GM19239 (cell line): ENCODE measurements around the gene PWWP3B.
"Not testable (repeated sequence)": the region's sequence is repeated elsewhere in the genome, so short reads cannot be mapped to it uniquely, and the experiment has no call there.

ENCODE experiments used
- DNase-seq: peaks from one replicate; pipeline ENCODE4 v3.0.0; 2011; ENCODE audit warnings: low spot score; ENCODE audit not compliant: insufficient read length
- FAIRE-seq: peaks from 2 replicates; lab custom pipeline; 2011; peaks lifted over from hg19 to GRCh38; lab: Jason Lieb, UNC

PWWP3B gene

GRCh38 chrX:106168107-106168506, at the start of gene PWWP3B:
TSS of gene PWWP3B (plus strand) at chrX:106168305. CDS start at chrX:106205433, 37,128 bp downstream.
- FAIRE-seq: no peak
- DNase-seq: no peak

DNA sequence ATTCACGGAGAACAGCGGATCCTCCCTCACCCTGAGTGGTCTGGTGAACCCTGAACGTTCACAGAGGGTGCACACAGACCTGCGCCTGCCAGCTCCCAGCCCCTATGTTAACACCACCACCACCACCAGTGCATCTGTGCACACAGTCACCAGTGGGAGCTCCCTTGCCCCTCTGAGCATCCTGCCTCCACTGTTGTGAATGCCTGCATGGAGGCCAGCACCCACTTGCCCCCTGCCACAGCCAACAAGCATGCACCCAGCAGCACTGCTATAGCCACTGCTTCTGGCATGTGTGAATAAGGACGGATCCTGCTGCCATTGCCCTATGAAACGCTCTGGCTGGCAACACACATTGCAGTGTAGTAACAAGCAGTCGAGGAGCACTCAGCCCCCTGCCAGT, 29.1 kb upstream of the PWWP3B start:
- DNase-seq (no peak), FAIRE-seq (no peak)

- FAIRE-seq: no peak
- no peak for DNase-seq
These were observed 23.1 kb upstream of the PWWP3B start for GRCh38 chrX:106144755-106145639.

GRCh38 chrX:106150701-106151100, 17.4 kb upstream of the PWWP3B start:
- no peak for DNase-seq
- FAIRE-seq: no peak

DNA sequence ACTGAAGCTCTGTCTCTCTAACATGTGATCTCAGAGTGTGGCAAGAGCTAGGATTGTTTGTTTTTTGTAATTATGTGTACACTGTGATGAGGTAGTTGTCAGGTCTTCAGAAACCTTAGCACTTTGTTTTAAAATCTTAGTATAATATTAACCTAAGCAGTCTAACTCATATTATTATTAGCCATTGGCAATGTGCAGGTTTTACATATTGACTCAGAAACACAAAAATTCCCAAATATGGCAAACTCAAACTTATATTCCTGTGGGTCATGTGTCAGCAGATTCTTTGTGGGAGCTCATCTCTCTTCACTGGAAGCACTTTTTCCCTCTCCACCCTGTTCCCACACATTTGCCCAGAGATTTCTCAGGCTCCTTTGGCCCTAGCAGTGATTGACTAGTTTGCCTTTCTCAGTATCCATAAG, 8.2 kb upstream of the PWWP3B start:
- DNase-seq (no peak), FAIRE-seq (no peak)

DNA sequence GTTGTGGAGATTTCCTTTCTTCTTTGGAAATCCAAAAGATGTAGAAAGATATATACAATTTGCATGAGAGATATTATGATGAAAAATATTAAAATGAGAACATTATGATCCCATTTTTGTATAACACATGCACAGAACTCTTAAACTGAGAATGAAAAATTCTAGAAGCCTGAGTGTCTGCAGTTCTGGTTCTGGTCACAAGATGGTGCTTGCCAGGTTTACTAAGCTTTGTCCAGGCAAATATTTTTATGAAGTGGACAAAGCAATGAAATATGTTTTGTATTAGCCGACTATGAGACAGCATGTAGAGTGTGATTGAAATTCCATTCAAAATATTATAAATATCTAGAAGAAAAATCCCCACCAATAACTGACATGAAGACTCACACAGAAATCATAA, 2.2 kb downstream of the PWWP3B start:
- DNase-seq (no peak), FAIRE-seq (no peak)

GRCh38 chrX:106171293-106171820, 3.3 kb downstream of the PWWP3B start:
- FAIRE-seq (no peak), DNase-seq (no peak)

DNA sequence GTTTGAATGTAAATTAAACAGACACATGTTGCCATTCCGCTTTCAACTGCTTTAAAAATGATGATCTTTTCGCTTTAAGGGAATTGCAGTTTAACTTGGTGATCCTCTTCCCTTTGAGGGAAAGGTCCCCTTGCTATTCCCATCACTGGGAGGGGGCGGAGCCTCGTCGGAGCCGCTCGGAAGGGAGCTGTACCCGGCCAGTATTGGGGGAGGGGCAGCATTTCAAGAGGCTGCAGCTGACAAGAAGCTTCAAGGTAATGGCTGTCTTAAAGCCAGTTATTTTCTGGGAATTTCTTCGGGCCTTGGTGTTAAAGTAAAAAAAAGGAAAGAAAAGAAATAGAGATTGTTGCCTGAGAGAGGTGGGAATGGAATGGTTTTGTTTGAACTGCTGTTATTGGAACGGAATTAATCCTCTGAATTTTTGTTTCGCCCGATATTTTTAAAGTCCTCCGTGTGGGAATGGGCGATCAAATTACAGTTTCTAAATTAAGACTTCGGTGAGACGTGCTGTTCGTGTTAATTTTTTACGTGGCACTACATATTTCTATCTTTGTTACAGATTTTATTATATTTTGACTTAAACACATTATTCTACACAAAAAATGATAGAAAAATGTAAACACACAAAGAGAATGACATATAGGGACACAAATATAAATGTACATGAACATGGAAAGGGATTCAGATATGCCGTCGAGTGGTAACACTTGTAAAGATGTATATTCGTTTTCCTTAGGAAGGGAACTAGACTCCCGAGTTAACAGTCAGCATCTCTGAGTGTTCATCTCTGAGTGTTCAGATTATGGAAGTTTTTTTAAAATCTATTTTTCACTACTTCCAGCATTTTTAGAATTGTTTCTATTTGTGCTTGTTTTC, 9.2 kb downstream of the PWWP3B start:
- no peak for FAIRE-seq
- no peak for DNase-seq

DNA sequence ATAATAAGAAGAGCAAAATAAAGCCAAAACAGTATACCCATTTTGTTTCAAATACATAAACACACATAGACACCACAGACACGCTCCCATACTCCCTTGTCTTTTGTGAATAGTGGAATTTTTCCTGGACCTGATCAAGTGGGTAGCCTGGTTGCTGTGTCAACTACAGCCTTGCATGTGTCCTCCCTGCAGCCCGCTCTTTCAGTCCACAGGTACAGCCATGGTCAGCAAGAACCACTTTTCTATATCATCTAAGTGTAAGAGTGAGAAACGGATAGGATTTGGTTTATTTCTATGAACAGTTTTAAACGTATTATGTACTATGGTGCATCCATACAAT, 9.8 kb downstream of the PWWP3B start:
- DNase-seq (no peak), FAIRE-seq (no peak)

DNA sequence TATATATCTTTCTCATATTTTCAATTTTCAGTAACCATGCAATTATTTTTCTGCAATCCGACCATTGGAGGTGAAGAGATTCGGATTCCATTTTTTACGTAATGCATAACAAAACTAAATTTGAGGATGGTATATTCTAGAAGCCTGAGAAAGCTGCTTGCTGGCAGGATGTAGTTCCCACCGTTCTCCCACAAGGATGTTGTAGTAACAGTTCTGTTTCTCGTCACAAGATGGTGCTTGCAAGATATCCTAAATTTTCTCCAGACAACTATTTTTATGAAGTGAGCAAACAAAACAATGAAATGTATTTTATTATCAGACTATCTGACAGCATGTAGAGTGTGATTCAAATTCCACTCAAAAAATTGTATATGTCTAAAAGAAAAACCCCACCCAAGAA, 10.7 kb downstream of the PWWP3B start:
- FAIRE-seq (no peak), DNase-seq (no peak)

- not testable (repeated sequence) for FAIRE-seq
These were observed 15.6 kb downstream of the PWWP3B start for GRCh38 chrX:106183685-106184084.

DNA sequence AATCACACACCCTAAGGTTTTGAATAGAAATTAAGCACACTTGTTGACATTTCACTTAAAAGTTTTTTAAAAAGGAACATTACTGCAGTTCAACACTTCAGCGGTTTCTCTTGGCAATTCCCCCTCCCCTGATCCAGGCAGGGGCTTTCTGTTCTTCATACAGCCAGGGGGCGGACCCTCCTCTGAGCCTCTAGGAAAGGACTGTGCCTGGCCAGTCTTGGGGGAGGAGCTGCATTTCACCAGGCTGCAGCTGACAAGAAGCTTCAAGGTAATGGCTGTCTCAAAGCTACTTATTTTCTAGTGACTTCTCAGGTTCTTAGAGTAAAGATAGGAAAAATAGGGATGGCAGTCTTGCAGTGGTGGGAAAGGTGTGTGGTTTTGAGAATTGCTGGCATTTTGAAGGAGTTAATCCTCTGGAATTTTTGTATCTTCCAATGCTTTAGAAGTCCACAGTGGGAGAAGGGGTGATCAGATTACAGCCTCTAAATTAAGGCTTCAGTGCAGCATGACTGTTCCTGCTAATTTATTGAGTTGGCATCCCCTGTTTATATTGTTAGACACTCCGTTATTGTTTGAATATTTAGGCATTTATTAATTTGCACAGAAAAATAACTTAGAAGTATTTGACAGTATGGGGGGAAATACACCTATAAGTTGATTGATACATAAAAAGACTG, 33.5 kb downstream of the PWWP3B start:
- no peak for DNase-seq
- FAIRE-seq: no peak

More at GRCh38 chrX:106183685-106184084, 15.6 kb downstream of the PWWP3B start:
- DNase-seq: not testable (repeated sequence)

- DNase-seq (no peak), FAIRE-seq (no peak)
These were observed 35.2 kb downstream of the PWWP3B start for GRCh38 chrX:106203315-106203714.

DNA sequence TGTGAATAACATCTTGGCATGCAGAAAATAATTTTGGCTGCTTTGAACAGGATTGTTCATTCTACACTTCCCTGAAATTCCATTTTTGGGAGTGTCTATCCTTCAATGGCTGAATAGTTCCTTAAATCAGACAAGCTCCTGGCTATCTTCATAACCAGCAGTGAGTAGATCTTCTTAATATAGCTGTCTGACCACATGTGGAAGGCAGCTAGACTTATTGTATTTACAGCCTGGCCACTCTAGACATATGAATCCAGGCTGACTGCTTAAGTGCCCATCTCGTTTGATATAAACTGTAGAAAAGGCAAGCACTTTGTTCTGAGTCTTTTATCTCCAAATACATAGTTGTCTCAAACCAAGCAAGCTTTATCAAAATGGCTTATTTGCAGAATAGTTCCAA, 40.0 kb downstream of the PWWP3B start:
- DNase-seq (no peak), FAIRE-seq (no peak)
